ENCODE results near the gene NAT9. TPM values are rescaled to one million over a fixed set of nuclear protein-coding genes. Genes with fewer than 3 reads are reported as not detected.

The NAT9 gene
- total and polyA plus RNA-seq, 2 donors (not counting 1 experiment from before 2014, with no cell fraction given) = 66.6 to 73.6 TPM

DNA sequence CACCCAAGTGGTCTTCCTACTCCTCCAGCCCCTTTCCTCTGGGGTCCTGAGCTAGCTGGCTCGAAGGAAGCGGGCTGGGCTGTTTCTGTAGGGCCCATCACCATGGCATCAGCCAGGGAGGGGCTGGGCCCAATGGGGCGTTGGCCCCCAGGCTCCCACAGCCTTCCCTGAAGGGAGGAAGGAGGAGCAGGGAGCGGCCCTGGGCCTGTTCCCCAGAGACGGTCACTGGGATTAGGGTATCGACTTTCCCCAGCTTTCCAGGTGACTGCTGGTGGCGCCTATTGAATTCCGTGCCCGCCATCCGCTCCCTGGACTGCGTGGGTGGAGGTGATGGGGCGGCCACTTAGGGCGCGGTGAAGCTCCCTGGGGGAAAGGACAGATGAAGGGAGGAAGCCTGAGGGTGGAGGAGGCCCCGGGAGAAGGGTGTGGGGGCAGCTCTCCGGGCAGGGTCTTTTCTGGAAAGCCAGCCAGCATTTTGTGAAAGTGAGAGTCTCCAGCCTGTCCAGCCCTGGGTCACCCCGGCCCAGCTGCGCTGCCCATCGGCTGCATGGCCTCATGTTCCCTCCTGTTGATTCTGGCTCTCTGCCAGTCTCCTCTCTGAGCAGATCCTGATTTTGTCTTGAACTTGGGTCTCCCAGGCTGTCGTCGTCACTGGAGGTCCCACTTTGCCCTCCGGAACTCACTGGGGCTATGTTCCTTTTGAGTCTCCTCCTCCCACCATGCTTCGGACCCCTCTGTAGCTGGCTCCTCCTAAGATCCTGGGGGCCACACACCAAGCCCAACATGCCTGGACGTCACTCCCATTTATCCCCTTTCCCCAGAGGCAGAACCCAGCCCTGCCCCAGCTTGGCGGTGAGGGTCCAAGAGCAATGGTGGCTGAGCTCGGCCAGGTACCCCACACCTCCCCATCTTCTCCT is 18.0 kb downstream of the NAT9 start:
- 62% methylated on average over 24 of the region's 26 CpGs for WGBS (ENCODE audit: insufficient coverage)
- Histone ChIP-seq H3K9me3 (ENCODE audit: control extremely low read depth in 1 of 3, control insufficient read depth in 2 of 3, insufficient read depth in 1 of 3, low read length in 2 of 3) (no peaks in the 10 kb centered on the region), H3K36me3 (replicated peaks in 1 of 2; ENCODE audit: control extremely low read depth in 1 of 2, control insufficient read depth in 1 of 2, extremely low read depth in 1 of 2, insufficient read depth in 2 of 2, low read length in 1 of 2) (peaks cover 0 to 9% of the 10 kb centered on the region in 2 experiments), H3K4me1 (ENCODE audit: control insufficient read depth in 2 of 2, insufficient read depth in 2 of 2, low read length in 2 of 2) (peaks cover 44 to 57% of the 10 kb centered on the region in 2 donors), H4K20me1 (ENCODE audit: control insufficient read depth, insufficient read depth, low read length, poor library complexity, severe bottlenecking) (peaks cover 93% of the 10 kb centered on the region), H3K9ac (ENCODE audit: low read length) (no peak overlapping the region), H3K4me2 (replicated peaks; ENCODE audit: low read depth, low read length, poor library complexity, severe bottlenecking) (peak overlapping the region; percentile 58), H2AFZ (ENCODE audit: insufficient read depth, low read depth, low read length, poor library complexity, severe bottlenecking) (no peak overlapping the region), H3K27me3 (replicated peaks in 1 of 4; ENCODE audit: control extremely low read depth in 1 of 4, control insufficient read depth in 3 of 4, insufficient read depth in 4 of 4, low read length in 3 of 4) (no peaks in the 10 kb centered on the region), H3K4me3 (ENCODE audit: control extremely low read depth in 1 of 5, extremely low read depth in 1 of 5, insufficient read depth in 1 of 5, low read depth in 2 of 5, low read length in 4 of 5) (no peak overlapping the region), H3K79me2 (ENCODE audit: control insufficient read depth, insufficient read depth, low read length) (peaks cover 86% of the 10 kb centered on the region), H3K27ac (ENCODE audit: low read length in 2 of 2) (no peak overlapping the region)
- CTCF ChIA-PET = interaction anchor here (0.5 to 7.3 kb wide), 12 partner anchors 8 to 106 kb away, joined by 3 to 40 read pairs (median 8); partner anchors contain the start of genes NAT9 and RAB37
- H3K4me1 Mint-ChIP-seq = peaks cover 54% of the 10 kb centered on the region
- peak overlapping the region; percentile 56 for H3K4me3 Mint-ChIP-seq
- intact Hi-C loops (cut with micrococcal nuclease) = loop anchor here (1.0 kb wide), 1 partner anchor 101 kb away; no protein-coding TSS in a partner anchor
- H3K27ac Mint-ChIP-seq = peak overlapping the region; percentile 29
- TF ChIP-seq, protein P1, sequence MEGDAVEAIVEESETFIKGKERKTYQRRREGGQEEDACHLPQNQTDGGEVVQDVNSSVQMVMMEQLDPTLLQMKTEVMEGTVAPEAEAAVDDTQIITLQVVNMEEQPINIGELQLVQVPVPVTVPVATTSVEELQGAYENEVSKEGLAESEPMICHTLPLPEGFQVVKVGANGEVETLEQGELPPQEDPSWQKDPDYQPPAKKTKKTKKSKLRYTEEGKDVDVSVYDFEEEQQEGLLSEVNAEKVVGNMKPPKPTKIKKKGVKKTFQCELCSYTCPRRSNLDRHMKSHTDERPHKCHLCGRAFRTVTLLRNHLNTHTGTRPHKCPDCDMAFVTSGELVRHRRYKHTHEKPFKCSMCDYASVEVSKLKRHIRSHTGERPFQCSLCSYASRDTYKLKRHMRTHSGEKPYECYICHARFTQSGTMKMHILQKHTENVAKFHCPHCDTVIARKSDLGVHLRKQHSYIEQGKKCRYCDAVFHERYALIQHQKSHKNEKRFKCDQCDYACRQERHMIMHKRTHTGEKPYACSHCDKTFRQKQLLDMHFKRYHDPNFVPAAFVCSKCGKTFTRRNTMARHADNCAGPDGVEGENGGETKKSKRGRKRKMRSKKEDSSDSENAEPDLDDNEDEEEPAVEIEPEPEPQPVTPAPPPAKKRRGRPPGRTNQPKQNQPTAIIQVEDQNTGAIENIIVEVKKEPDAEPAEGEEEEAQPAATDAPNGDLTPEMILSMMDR (IDR thresholded peaks at IDR 0.05) = no peak
- TF ChIP-seq EZH2 (IDR thresholded peaks at IDR 0.05; ENCODE audit: borderline replicate concordance, insufficient read depth, low read depth, low read length, poor library complexity, severe bottlenecking) = no peak
- no peaks in the 10 kb centered on the region for H3K9me3 Mint-ChIP-seq (ENCODE audit: insufficient read depth)
- H3K27me3 Mint-ChIP-seq = no peaks in the 10 kb centered on the region
- DNase-seq = no peak
- ATAC-seq (ENCODE audit: low read depth) = no peak
- POLR2A ChIA-PET = interaction anchor here (1.2 to 3.2 kb wide), 3 partner anchors 8 to 18 kb away, joined by 3 to 13 read pairs (median 6); partner anchors contain the start of gene NAT9

Measured in B cell (primary cell).